ENCODE results near the gene RDH13. TPM values are rescaled to one million over a fixed set of nuclear protein-coding genes. Genes with fewer than 3 reads are reported as not detected.

RDH13 gene
- total RNA-seq, 4 donors from 2014 or later = 10.0 to 15.6 (median 13.9) TPM

- Histone ChIP-seq H3K36me3 (no peaks in the 10 kb centered on the region), H3K4me1 (peaks cover 0 to 32% (median 14%) of the 10 kb centered on the region in 3 donors), H3K27me3 (peaks cover 93% of the 10 kb centered on the region), H3K27ac (no peak overlapping the region), H3K9me3 (no peaks in the 10 kb centered on the region), H3K4me3 (peak overlapping the region in 1 of 2 donors; percentile 51)
- peak; percentile 23 for ATAC-seq
- TF ChIP-seq CTCF (IDR thresholded peaks at IDR 0.05) = no peak
- TF ChIP-seq EP300 (IDR thresholded peaks at IDR 0.05) = no peak
- no peak for TF ChIP-seq POLR2A (IDR thresholded peaks at IDR 0.05)
- TF ChIP-seq POLR2AphosphoS5 (IDR thresholded peaks at IDR 0.05) = no peak
- WGBS, 2 donors (ENCODE audit: low coverage in 1 of 2) = 4 to 17% methylated on average over 2 to 21 of the region's 55 CpGs
These were observed 17.4 kb upstream of the RDH13 start for GRCh38 chr19:55080121-55080967.

GRCh38 chr19:55079400-55080038, 16.6 kb upstream of the RDH13 start:
- 47 to 78% methylated on average over 2 to 6 of the region's 19 CpGs for WGBS, 2 donors (ENCODE audit: low coverage in 1 of 2)
- Histone ChIP-seq H3K4me1 (peaks cover 0 to 32% (median 14%) of the 10 kb centered on the region in 3 donors), H3K36me3 (no peaks in the 10 kb centered on the region), H3K27ac (no peak overlapping the region), H3K27me3 (peaks cover 93% of the 10 kb centered on the region), H3K9me3 (no peaks in the 10 kb centered on the region), H3K4me3 (no peak overlapping the region)
- no peak for ATAC-seq
- no peak for TF ChIP-seq POLR2A (IDR thresholded peaks at IDR 0.05)
- no peak for TF ChIP-seq POLR2AphosphoS5 (IDR thresholded peaks at IDR 0.05)
- TF ChIP-seq CTCF (IDR thresholded peaks at IDR 0.05) = no peak
- no peak for TF ChIP-seq EP300 (IDR thresholded peaks at IDR 0.05)

GRCh38 chr19:55078996-55079395, 16.0 kb upstream of the RDH13 start:
- no peak overlapping the region for H3K4me3 ChIP-seq
- ATAC-seq = no peak
- peaks cover 0 to 32% (median 14%) of the 10 kb centered on the region in 3 donors for H3K4me1 ChIP-seq
- H3K27ac ChIP-seq = no peak overlapping the region
- WGBS, 2 donors (ENCODE audit: low coverage in 1 of 2) = 59 to 100% methylated on average over 1 to 4 of the region's 5 CpGs
- TF ChIP-seq EP300 (IDR thresholded peaks at IDR 0.05) = no peak
- TF ChIP-seq POLR2AphosphoS5 (IDR thresholded peaks at IDR 0.05) = no peak
- no peak for TF ChIP-seq CTCF (IDR thresholded peaks at IDR 0.05)
- no peak for TF ChIP-seq POLR2A (IDR thresholded peaks at IDR 0.05)
- H3K36me3 ChIP-seq = no peaks in the 10 kb centered on the region
- no peaks in the 10 kb centered on the region for H3K9me3 ChIP-seq
- peaks cover 93% of the 10 kb centered on the region for H3K27me3 ChIP-seq

GRCh38 chr19:55077106-55077505, 14.2 kb upstream of the RDH13 start:
- peaks cover 93% of the 10 kb centered on the region for H3K27me3 ChIP-seq
- H3K9me3 ChIP-seq = peaks cover 0 to 15% (median 0%) of the 10 kb centered on the region in 3 donors
- H3K4me1 ChIP-seq = peaks cover 0 to 24% (median 11%) of the 10 kb centered on the region in 3 donors
- TF ChIP-seq CTCF (IDR thresholded peaks at IDR 0.05) (no peak), POLR2AphosphoS5 (IDR thresholded peaks at IDR 0.05) (no peak), POLR2A (IDR thresholded peaks at IDR 0.05) (no peak)
- ATAC-seq = no peak
- H3K4me3 ChIP-seq = no peak overlapping the region
- no peaks in the 10 kb centered on the region for H3K36me3 ChIP-seq
- WGBS, 2 donors (ENCODE audit: low coverage in 1 of 2) = 62 to 83% methylated on average over 2 of the region's 2 CpGs
- H3K27ac ChIP-seq = no peak overlapping the region
